ENCODE data around the gene TDRD7. TPM values are rescaled to one million over a fixed set of nuclear protein-coding genes. Genes with fewer than 3 reads are reported as not detected.

TDRD7 gene
- total and polyA plus RNA-seq, 8 donors, result 6.3 to 17.5 (median 7.4) TPM

GRCh38 chr9:97512966-97513560, 101.2 kb downstream of the TDRD7 start:
- ATAC-seq, result no peak
- H3K27ac ChIP-seq, result no peak overlapping the region
- peaks cover 0 to under 1% of the 10 kb centered on the region in 2 donors for H3K4me1 ChIP-seq
- H3K9me3 ChIP-seq, result no peaks in the 10 kb centered on the region
- H3K27me3 ChIP-seq, result no peaks in the 10 kb centered on the region
- H3K4me3 ChIP-seq, result no peak overlapping the region
- no peak for DNase-seq
- TF ChIP-seq CTCF (IDR thresholded peaks at IDR 0.05), result no peak
- H3K36me3 ChIP-seq, result no peaks in the 10 kb centered on the region
- intact Hi-C loops (cut with DNase I), result no loop called here

- DNase-seq (no peak), ATAC-seq (no peak)
- no peak overlapping the region for H3K4me3 ChIP-seq
- no peaks in the 10 kb centered on the region for H3K36me3 ChIP-seq
- no peak overlapping the region for H3K27ac ChIP-seq
- no peaks in the 10 kb centered on the region for H3K9me3 ChIP-seq
- TF ChIP-seq CTCF (IDR thresholded peaks at IDR 0.05), result no peak
- intact Hi-C loops (cut with DNase I), result no loop called here
- peaks cover 4 to 12% of the 10 kb centered on the region in 2 donors for H3K4me1 ChIP-seq
- H3K27me3 ChIP-seq, result peaks cover 0 to 15% of the 10 kb centered on the region in 2 donors
Observed at GRCh38 chr9:97514531-97514930, 102.6 kb downstream of the TDRD7 start.

GRCh38 chr9:97515662-97516061, 103.8 kb downstream of the TDRD7 start:
- Histone ChIP-seq H3K4me1 (peaks cover 4 to 13% of the 10 kb centered on the region in 2 donors), H3K27me3 (peaks cover 0 to 16% of the 10 kb centered on the region in 2 donors), H3K27ac (no peak overlapping the region), H3K4me3 (no peak overlapping the region), H3K36me3 (no peaks in the 10 kb centered on the region), H3K9me3 (no peaks in the 10 kb centered on the region)
- TF ChIP-seq CTCF (IDR thresholded peaks at IDR 0.05), result no peak
- no peak for ATAC-seq
- intact Hi-C loops (cut with DNase I), result no loop called here
- DNase-seq, result no peak

- H3K9me3 ChIP-seq, result no peaks in the 10 kb centered on the region
- peaks cover 0 to 16% of the 10 kb centered on the region in 2 donors for H3K27me3 ChIP-seq
- H3K4me3 ChIP-seq, result no peak overlapping the region
- H3K4me1 ChIP-seq, result peaks cover 4 to 13% of the 10 kb centered on the region in 2 donors
- TF ChIP-seq CTCF (IDR thresholded peaks at IDR 0.05), result no peak
- H3K36me3 ChIP-seq, result no peaks in the 10 kb centered on the region
- no peak overlapping the region for H3K27ac ChIP-seq
- DNase-seq, result no peak
- ATAC-seq, result no peak
- intact Hi-C loops (cut with DNase I), result no loop called here
Observed at GRCh38 chr9:97516111-97516510, 104.2 kb downstream of the TDRD7 start.

- Histone ChIP-seq H3K27me3 (peaks cover 0 to 16% of the 10 kb centered on the region in 2 donors), H3K9me3 (no peaks in the 10 kb centered on the region), H3K4me1 (peaks cover 4 to 13% of the 10 kb centered on the region in 2 donors), H3K36me3 (no peaks in the 10 kb centered on the region), H3K27ac (no peak overlapping the region), H3K4me3 (no peak overlapping the region)
- intact Hi-C loops (cut with DNase I), result no loop called here
- no peak for ATAC-seq
- no peak for DNase-seq
- no peak for TF ChIP-seq CTCF (IDR thresholded peaks at IDR 0.05)
Observed at GRCh38 chr9:97517331-97518089, 105.6 kb downstream of the TDRD7 start.

Measured in left lung (tissue), 10 donors.